IMR-90 (cell line): Measurements from ENCODE around the gene TMPRSS3. TPM values are rescaled to one million over a fixed set of nuclear protein-coding genes. Genes with fewer than 3 reads are reported as not detected.

Source experiments
- ATAC-seq: fragments of 200-7000 bp; cut with Tn5 transposase; 2 replicates; pipeline ENCODE4 v1.9.1; 2020; ENCODE audit warnings: low read depth, mild to moderate bottlenecking, moderate library complexity
- BruUV-seq: library from RNA; stranded (reverse); fragments of 400-500 nt; replicated peaks from 2 replicates; lab custom pipeline; 2021; lab: Mats Ljungman, UMichigan
- CTCF ChIA-PET: fragments of 300-600 bp; formaldehyde crosslinking; extraction: SDS; loops from one replicate; lab custom pipeline; 2021; ENCODE audit warnings: antibody characterized with exemption; lab: Yijun Ruan, JAX
- POLR2A ChIA-PET: fragments of 300-600 bp; sonication (Branson Sonifier 250); formaldehyde crosslinking; loops from one replicate; lab custom pipeline; 2022; ENCODE audit warnings: antibody characterized with exemption; ENCODE audit not compliant: unreplicated experiment; lab: Charles Lee
- DNase-seq: peaks from one replicate; pipeline ENCODE4 v3.0.0; 2013
- H2AFZ ChIP-seq: replicated peaks from 2 replicates; pipeline ENCODE3; 2013; ENCODE audit warnings: low read length, mild to moderate bottlenecking; ENCODE audit not compliant: poor library complexity
- H2AK5ac ChIP-seq: 2 replicates; pipeline ENCODE4 v1.6.1; 2013; ENCODE audit warnings: low read depth, low read length, inconsistent platforms
- H2AK9ac ChIP-seq: replicated peaks from 2 replicates; pipeline ENCODE3; 2013; ENCODE audit warnings: mild to moderate bottlenecking, low read depth, low read length, moderate library complexity; ENCODE audit not compliant: poor library complexity
- H2BK120ac ChIP-seq: 2 replicates; pipeline ENCODE4 v1.6.1; 2013; ENCODE audit warnings: low read depth, low read length, inconsistent platforms
- H2BK15ac ChIP-seq: 3 replicates; pipeline ENCODE4 v1.6.1; 2013; ENCODE audit warnings: low read depth, low read length, inconsistent platforms
- H2BK20ac ChIP-seq: 2 replicates; pipeline ENCODE4 v1.6.1; 2013; ENCODE audit warnings: low read depth, mild to moderate bottlenecking, inconsistent platforms, low read length, moderate library complexity
- H2BK5ac ChIP-seq: 2 replicates; pipeline ENCODE4 v1.6.1; 2013; ENCODE audit warnings: mild to moderate bottlenecking, low read depth, low read length, inconsistent platforms; ENCODE audit not compliant: poor library complexity, severe bottlenecking
- H3K14ac ChIP-seq: replicated peaks from 2 replicates; pipeline ENCODE4 v1.6.1; 2013; ENCODE audit warnings: low read depth, low read length, inconsistent platforms
- H3K18ac ChIP-seq: 2 replicates; pipeline ENCODE4 v1.6.1; 2013; ENCODE audit warnings: low read depth, low read length, control low read depth
- H3K23ac ChIP-seq: 2 replicates; pipeline ENCODE4 v1.6.1; 2013; ENCODE audit warnings: low read depth, low read length, inconsistent platforms
- H3K27ac ChIP-seq: 2 replicates; pipeline ENCODE4 v1.5.1; 2013; ENCODE audit warnings: mild to moderate bottlenecking, control low read depth, low read length; ENCODE audit not compliant: insufficient read depth
- H3K27me3 ChIP-seq: 2 replicates; pipeline ENCODE4 v1.6.1; 2013; ENCODE audit warnings: low read length; ENCODE audit not compliant: control insufficient read depth, insufficient read depth
- H3K36me3 ChIP-seq: 2 replicates; pipeline ENCODE4 v1.6.1; 2013; ENCODE audit warnings: low read length, mixed read lengths; ENCODE audit not compliant: control insufficient read depth, insufficient read depth
- H3K4ac ChIP-seq: 2 replicates; pipeline ENCODE4 v1.6.1; 2013; ENCODE audit warnings: low read depth, low read length, inconsistent platforms
- H3K4me1 ChIP-seq: 2 replicates; pipeline ENCODE4 v1.6.1; 2013; ENCODE audit warnings: low read length, mixed read lengths; ENCODE audit not compliant: control insufficient read depth, insufficient read depth
- H3K4me2 ChIP-seq: 2 replicates; pipeline ENCODE4 v1.6.1; 2013; ENCODE audit warnings: low read depth, mild to moderate bottlenecking, control low read depth, low read length, moderate library complexity
- H3K4me3 ChIP-seq: 2 replicates; pipeline ENCODE4 v1.5.1; 2013; ENCODE audit warnings: low read depth, mild to moderate bottlenecking, control low read depth, low read length, moderate library complexity; ENCODE audit not compliant: insufficient read depth
- H3K56ac ChIP-seq: 2 replicates; pipeline ENCODE4 v1.6.1; 2013; ENCODE audit warnings: low read length, inconsistent platforms; ENCODE audit not compliant: insufficient read depth; ENCODE audit errors: extremely low read depth
- H3K79me1 ChIP-seq, 2 experiments: 2 replicates each; pipeline ENCODE4 v1.6.1; 2013; ENCODE audit warnings: low read length in 2 of 2, inconsistent platforms in 1 of 2, low read depth in 1 of 2
- H3K9ac ChIP-seq: 2 replicates; pipeline ENCODE4 v1.6.1; 2013; ENCODE audit warnings: low read depth, low read length, control low read depth
- H3K9me1 ChIP-seq: 2 replicates; pipeline ENCODE4 v1.6.1; 2013; ENCODE audit warnings: low read length, inconsistent platforms; ENCODE audit not compliant: insufficient read depth
- H3K9me3 ChIP-seq: 2 replicates; pipeline ENCODE4 v1.6.1; 2013; ENCODE audit warnings: low read length; ENCODE audit not compliant: control insufficient read depth, insufficient read depth
- H4K20me1 ChIP-seq: 2 replicates; pipeline ENCODE4 v1.6.1; 2013; ENCODE audit warnings: low read length, inconsistent platforms; ENCODE audit not compliant: insufficient read depth
- H4K5ac ChIP-seq: 2 replicates; pipeline ENCODE4 v1.6.1; 2013; ENCODE audit warnings: mild to moderate bottlenecking, low read depth, low read length, control low read depth
- H4K8ac ChIP-seq, 2 experiments: 2 replicates each; pipeline ENCODE4 v1.6.1; 2013; ENCODE audit warnings: low read depth in 2 of 2, low read length in 2 of 2, control low read depth in 1 of 2, inconsistent platforms in 1 of 2
- H4K91ac ChIP-seq: 2 replicates; pipeline ENCODE4 v1.6.1; 2013; ENCODE audit warnings: low read depth, low read length, inconsistent platforms; ENCODE audit not compliant: insufficient read depth
- BHLHE40 ChIP-seq: fragments of 150-350 bp; IDR thresholded peaks from 2 replicates; pipeline ENCODE4 v1.6.1; 2016; ENCODE audit warnings: mild to moderate bottlenecking, low read depth, low read length
- RCOR1 ChIP-seq: IDR thresholded peaks from 2 replicates; pipeline ENCODE4 v1.6.1; 2012; ENCODE audit warnings: mild to moderate bottlenecking, low read length, improper control_type of control experiment; ENCODE audit not compliant: insufficient replicate concordance
- RFX5 ChIP-seq: IDR thresholded peaks from 2 replicates; pipeline ENCODE4 v1.8.0; 2012; ENCODE audit warnings: low read depth, mild to moderate bottlenecking, low read length, moderate library complexity
- WGBS, 2 experiments: methylation state at CpG; one replicate each; pipeline versions ENCODE4 v1.1.5 to v1.1.7; 2013; ENCODE audit warnings: missing lambda C conversion rate in 2 of 2; ENCODE audit not compliant: insufficient read length in 1 of 2; ENCODE audit errors: extremely low coverage in 2 of 2; 5-methylcytosine and 5-hydroxymethylcytosine counted together
- dilution Hi-C: fragments of 300-500 bp; cut with HindIII; formaldehyde crosslinking; loops from one replicate; pipeline ENCODE4 v1.14.3; 2018; ENCODE audit warnings: low sequenced_read_pairs; ENCODE audit not compliant: unreplicated experiment
- in situ Hi-C: fragments of 300-500 bp; cut with MboI; formaldehyde crosslinking; loops from 3 replicates; pipeline ENCODE4 v1.14.3; 2019; ENCODE audit warnings: low sequenced_read_pairs, inconsistent platforms, mixed read lengths
- intact Hi-C: fragments of 100-400 bp; cut with micrococcal nuclease; formaldehyde crosslinking; loops from 2 replicates; pipeline ENCODE4 v1.10.0; 2022
- polyA plus RNA-seq, 3 experiments: library from polyadenylated mRNA; depleted of rRNA; stranded (reverse); fragments of >200 nt; gene quantifications; 2 replicates each; pipeline ENCODE4 v1.2.3, GENCODE V29; 2012; ENCODE audit warnings: low replicate concordance in 1 of 3
- total RNA-seq: library from RNA; depleted of rRNA; stranded (reverse); fragments of >200 nt; gene quantifications from 2 replicates; pipeline ENCODE4 v1.2.3, GENCODE V29; 2012

The TMPRSS3 gene
- total and polyA plus RNA-seq, 2 of the 4 experiments (the other 2 are of a cell fraction) = not detected

- in situ Hi-C loops = no loop called here
- CTCF ChIA-PET = no interaction called here
Measured at GRCh38 chr21:42332557-42333317, 63.1 kb downstream of the TMPRSS3 start.

More at GRCh38 chr21:42332557-42333317, 63.1 kb downstream of the TMPRSS3 start:
- H3K27me3 ChIP-seq = peaks cover 19% of the 10 kb centered on the region
- 20% methylated on average over 1 of the region's 5 CpGs; no CpG with 5 or more reads in 1 of the 2 experiments for WGBS, 2 experiments
- H3K79me1 ChIP-seq = no peaks in the 10 kb centered on the region
- H2AFZ ChIP-seq = no peak overlapping the region
- H4K8ac ChIP-seq = no peak overlapping the region
- H2AK9ac ChIP-seq = no peak overlapping the region
- no peaks in the 10 kb centered on the region; the same call in 1 of the 2 replicates for H3K4me1 ChIP-seq
- no peak overlapping the region for H3K4ac ChIP-seq
- H3K18ac ChIP-seq = no peak overlapping the region
- no peak overlapping the region for H3K14ac ChIP-seq
- no peak overlapping the region for H3K9ac ChIP-seq
- no peak overlapping the region for H2AK5ac ChIP-seq
- H2BK20ac ChIP-seq = no peak overlapping the region
- no peaks in the 10 kb centered on the region; the same call in 1 of the 2 replicates for H3K9me3 ChIP-seq
- no peak for DNase-seq
- no peak overlapping the region for H2BK5ac ChIP-seq
- H4K20me1 ChIP-seq = no peaks in the 10 kb centered on the region
- TF ChIP-seq RFX5 = no peak
- TF ChIP-seq RCOR1 = no peak
- no peak for TF ChIP-seq BHLHE40
- BruUV-seq = no TSS peak
- H3K9me1 ChIP-seq = no peaks in the 10 kb centered on the region
- H4K91ac ChIP-seq = no peak overlapping the region
- dilution Hi-C loops (no loop called here), intact Hi-C loops (no loop called here)
- H2BK120ac ChIP-seq = no peak overlapping the region
- H2BK15ac ChIP-seq = no peak overlapping the region
- POLR2A ChIA-PET = no interaction called here
- no peak overlapping the region for H3K27ac ChIP-seq
- H3K4me3 ChIP-seq = no peak overlapping the region
- H3K36me3 ChIP-seq = no peaks in the 10 kb centered on the region
- no peak overlapping the region for H3K56ac ChIP-seq
- H3K23ac ChIP-seq = no peak overlapping the region
- ATAC-seq = no peak
- H3K4me2 ChIP-seq = no peak overlapping the region
- H4K5ac ChIP-seq = no peak overlapping the region
